ENCODE measurements around the gene ZNF462.

Gene ZNF462

GRCh38 chr9:106878081-106878837 is 15.3 kb downstream of the ZNF462 start:
- no peak for DNase-seq (ENCODE audit: extremely low read depth, low read depth)
- no peak overlapping the region for H3K4me3 ChIP-seq (replicated peaks; ENCODE audit: low read depth, low read length)
- no peak for TF ChIP-seq CTCF (IDR thresholded peaks at IDR 0.05; ENCODE audit: low read depth, low read length, missing control alignments)

GRCh38 chr9:106878934-106879333 is 16.0 kb downstream of the ZNF462 start:
- TF ChIP-seq CTCF (IDR thresholded peaks at IDR 0.05; ENCODE audit: low read depth, low read length, missing control alignments): no peak
- peak; percentile 85 for DNase-seq (ENCODE audit: extremely low read depth, low read depth)
- no peak overlapping the region for H3K4me3 ChIP-seq (replicated peaks; ENCODE audit: low read depth, low read length)

- no peak for TF ChIP-seq CTCF (IDR thresholded peaks at IDR 0.05; ENCODE audit: low read depth, low read length, missing control alignments)
- no peak for DNase-seq (ENCODE audit: extremely low read depth, low read depth)
- no peak overlapping the region for H3K4me3 ChIP-seq (replicated peaks; ENCODE audit: low read depth, low read length)
These were observed 16.5 kb downstream of the ZNF462 start for GRCh38 chr9:106879439-106879882.

- no peak for DNase-seq (ENCODE audit: extremely low read depth, low read depth)
These were observed 17.1 kb downstream of the ZNF462 start for GRCh38 chr9:106880081-106880480.

GRCh38 chr9:106880863-106881262 is 17.9 kb downstream of the ZNF462 start:
- TF ChIP-seq CTCF (IDR thresholded peaks at IDR 0.05; ENCODE audit: low read depth, low read length, missing control alignments): no peak
- H3K4me3 ChIP-seq (replicated peaks; ENCODE audit: low read depth, low read length): no peak overlapping the region
- no peak for DNase-seq (ENCODE audit: extremely low read depth, low read depth)

More at GRCh38 chr9:106880081-106880480, 17.1 kb downstream of the ZNF462 start:
- TF ChIP-seq CTCF (IDR thresholded peaks at IDR 0.05; ENCODE audit: low read depth, low read length, missing control alignments): no peak
- H3K4me3 ChIP-seq (replicated peaks; ENCODE audit: low read depth, low read length): no peak overlapping the region

GRCh38 chr9:106883030-106883429 is 20.1 kb downstream of the ZNF462 start:
- DNase-seq (ENCODE audit: extremely low read depth, low read depth): no peak
- TF ChIP-seq CTCF (IDR thresholded peaks at IDR 0.05; ENCODE audit: low read depth, low read length, missing control alignments): no peak
- H3K4me3 ChIP-seq (replicated peaks; ENCODE audit: low read depth, low read length): no peak overlapping the region

Measured in HFF-Myc (cell line).